HFFc6 (cell line): ENCODE results near the gene ARHGAP19. TPM values are rescaled to one million over a fixed set of nuclear protein-coding genes. Genes with fewer than 3 reads are reported as not detected.
"Not testable (repeated sequence)": the region's sequence is repeated elsewhere in the genome, so short reads cannot be mapped to it uniquely, and the experiment has no call there.

Experiments used
- DNase-seq: peaks from one replicate; pipeline ENCODE4 v3.0.0-alpha.2; 2018
- H3K27ac Mint-ChIP-seq: 2 replicates; pipeline ENCODE4 v1.8.0; 2020; ENCODE audit warnings: mild to moderate bottlenecking, mixed read lengths
- H3K27me3 Mint-ChIP-seq: 2 replicates; pipeline ENCODE4 v1.8.0; 2021; ENCODE audit warnings: mild to moderate bottlenecking, moderate library complexity, mixed read lengths; ENCODE audit not compliant: insufficient read depth
- H3K36me3 Mint-ChIP-seq: 2 replicates; pipeline ENCODE4 v1.8.0; 2021; ENCODE audit warnings: low read depth, mixed read lengths
- H3K4me1 Mint-ChIP-seq: 2 replicates; pipeline ENCODE4 v1.8.0; 2020; ENCODE audit warnings: low read depth, mixed read lengths
- H3K4me3 Mint-ChIP-seq: 2 replicates; pipeline ENCODE4 v1.8.0; 2020; ENCODE audit warnings: mild to moderate bottlenecking, moderate library complexity, mixed read lengths
- H3K9me3 Mint-ChIP-seq: 2 replicates; pipeline ENCODE4 v1.8.0; 2020; ENCODE audit warnings: mild to moderate bottlenecking, mixed read lengths
- CTCF ChIP-seq: fragments of 200-600 bp; sonication (generic); IDR thresholded peaks from 2 replicates; pipeline ENCODE4 v1.5.0; 2021; ENCODE audit warnings: antibody characterized with exemption, mild to moderate bottlenecking
- total RNA-seq, 6 experiments: library from RNA; stranded (reverse); fragmentation: NEBNext Ultra II Directional; extraction: Animal tissue kit (Norgen Biotek cat#: 25700); gene quantifications; 2 replicates in 1 of 6; 3 replicates in 5 of 6; pipeline ENCODE4 v1.2.3, GENCODE V29; 2021

The ARHGAP19 gene
- total RNA-seq, 6 experiments from 2014 or later, result 5.2 to 12.3 (median 10.2) TPM

GRCh38 chr10:97300980-97301379 lies 8.5 kb upstream of the ARHGAP19 start:
- Mint-ChIP-seq H3K9me3 (no peaks in the 10 kb centered on the region), H3K27me3 (peaks cover 9% of the 10 kb centered on the region), H3K4me1 (no peaks in the 10 kb centered on the region; the same call in 1 of the 2 replicates), H3K27ac (no peak overlapping the region), H3K4me3 (no peak overlapping the region), H3K36me3 (no peaks in the 10 kb centered on the region)
- TF ChIP-seq CTCF, result no peak
- no peak for DNase-seq

GRCh38 chr10:97298223-97298571 lies 5.8 kb upstream of the ARHGAP19 start:
- H3K4me1 Mint-ChIP-seq, result no peaks in the 10 kb centered on the region; the same call in 1 of the 2 replicates
- no peak overlapping the region for H3K4me3 Mint-ChIP-seq
- no peaks in the 10 kb centered on the region for H3K36me3 Mint-ChIP-seq
- no peaks in the 10 kb centered on the region for H3K9me3 Mint-ChIP-seq
- no peak for TF ChIP-seq CTCF
- peaks cover 10% of the 10 kb centered on the region for H3K27me3 Mint-ChIP-seq
- no peak overlapping the region for H3K27ac Mint-ChIP-seq
- DNase-seq, result no peak

- Mint-ChIP-seq H3K9me3 (no peaks in the 10 kb centered on the region), H3K27me3 (peaks cover 12% of the 10 kb centered on the region), H3K27ac (no peak overlapping the region), H3K4me1 (peaks cover 3% of the 10 kb centered on the region), H3K4me3 (no peak overlapping the region), H3K36me3 (no peaks in the 10 kb centered on the region)
- no peak for DNase-seq
- TF ChIP-seq CTCF, result no peak
Observed at GRCh38 chr10:97297556-97298222, 5.3 kb upstream of the ARHGAP19 start.

GRCh38 chr10:97292862-97293198 lies 393 bp upstream of the ARHGAP19 start:
- peak overlapping the region; percentile 98 for H3K4me3 Mint-ChIP-seq
- DNase-seq, result no peak
- no peak for TF ChIP-seq CTCF
- peaks cover 5% of the 10 kb centered on the region; the same call in 1 of the 2 replicates for H3K36me3 Mint-ChIP-seq
- H3K9me3 Mint-ChIP-seq, result no peaks in the 10 kb centered on the region
- H3K27ac Mint-ChIP-seq, result peak overlapping the region; percentile 98
- H3K27me3 Mint-ChIP-seq, result peaks cover 9% of the 10 kb centered on the region; the same call in 1 of the 2 replicates
- H3K4me1 Mint-ChIP-seq, result peaks cover 17% of the 10 kb centered on the region

- H3K36me3 Mint-ChIP-seq, result peaks cover 5% of the 10 kb centered on the region; the same call in 1 of the 2 replicates
- peak; percentile 6 for DNase-seq
- no peaks in the 10 kb centered on the region for H3K9me3 Mint-ChIP-seq
- peak overlapping the region; percentile 98 for H3K27ac Mint-ChIP-seq
- no peak for TF ChIP-seq CTCF
- H3K4me1 Mint-ChIP-seq, result peaks cover 17% of the 10 kb centered on the region
- peak overlapping the region; percentile 98 for H3K4me3 Mint-ChIP-seq
- H3K27me3 Mint-ChIP-seq, result peaks cover 5% of the 10 kb centered on the region; the same call in 1 of the 2 replicates
Observed at GRCh38 chr10:97291357-97292096, 910 bp downstream of the ARHGAP19 start.

- Mint-ChIP-seq H3K4me1 (peaks cover 17% of the 10 kb centered on the region), H3K4me3 (peak overlapping the region; percentile 98), H3K27ac (peak overlapping the region; percentile 33; the same call in 1 of the 2 replicates)
- DNase-seq, H3K27me3 Mint-ChIP-seq, H3K9me3 Mint-ChIP-seq, H3K36me3 Mint-ChIP-seq: not testable (repeated sequence)
Observed at GRCh38 chr10:97290576-97291356, 1.7 kb downstream of the ARHGAP19 start.

- H3K36me3 Mint-ChIP-seq, H3K27me3 Mint-ChIP-seq, H3K4me3 Mint-ChIP-seq, DNase-seq, H3K27ac Mint-ChIP-seq, H3K9me3 Mint-ChIP-seq: not testable (repeated sequence)
- H3K4me1 Mint-ChIP-seq, result peaks cover 17% of the 10 kb centered on the region
Observed at GRCh38 chr10:97290076-97290475, 2.4 kb downstream of the ARHGAP19 start.
